ENCODE measurements around the gene DNAJC27.

Gene DNAJC27

GRCh38 chr2:24914713-24915112, 57.0 kb downstream of the DNAJC27 start:
- WGBS (ENCODE audit: insufficient coverage) = 93% methylated on average over 4 of the region's 5 CpGs
- Histone ChIP-seq H3K27ac (ENCODE audit: insufficient read depth in 1 of 2, low read depth in 1 of 2, low read length in 2 of 2, poor library complexity in 1 of 2, severe bottlenecking in 2 of 2) (no peak overlapping the region), H3K4me3 (ENCODE audit: control insufficient read depth in 1 of 7, extremely low read depth in 1 of 7, insufficient read depth in 4 of 7, low read depth in 2 of 7, low read length in 6 of 7) (no peak overlapping the region), H3K36me3 (ENCODE audit: control insufficient read depth in 4 of 4, insufficient read depth in 4 of 4, low read length in 3 of 4) (peaks cover 0 to 41% (median 15%) of the 10 kb centered on the region in 4 experiments), H3K27me3 (replicated peaks in 2 of 5; ENCODE audit: control insufficient read depth in 4 of 5, insufficient read depth in 5 of 5, low read length in 4 of 5) (no peaks in the 10 kb centered on the region), H3K9me3 (ENCODE audit: control extremely low read depth in 1 of 5, control insufficient read depth in 4 of 5, insufficient read depth in 2 of 5, low read depth in 1 of 5, low read length in 4 of 5) (peaks cover 0 to 5% (median 0%) of the 10 kb centered on the region in 5 experiments), H3K4me1 (ENCODE audit: control extremely low read depth in 1 of 4, control insufficient read depth in 4 of 4, insufficient read depth in 4 of 4, low read length in 3 of 4) (peaks cover 0 to 34% (median 32%) of the 10 kb centered on the region in 4 experiments)
- no peak for DNase-seq
- POLR2A ChIA-PET = no interaction called here
- CTCF ChIA-PET = no interaction called here

GRCh38 chr2:24913911-24914310, 57.8 kb downstream of the DNAJC27 start:
- POLR2A ChIA-PET = interaction anchor here (1.0 kb wide), 1 partner anchor 61 kb away, joined by 4 read pairs; no protein-coding TSS in a partner anchor
- peaks cover 0 to 48% (median 17%) of the 10 kb centered on the region in 4 experiments for H3K36me3 ChIP-seq (ENCODE audit: control insufficient read depth in 4 of 4, insufficient read depth in 4 of 4, low read length in 3 of 4)
- peaks cover 0 to 5% (median 0%) of the 10 kb centered on the region in 5 experiments for H3K9me3 ChIP-seq (ENCODE audit: control extremely low read depth in 1 of 5, control insufficient read depth in 4 of 5, insufficient read depth in 2 of 5, low read depth in 1 of 5, low read length in 4 of 5)
- WGBS (ENCODE audit: insufficient coverage) = 97% methylated on average over 7 of the region's 9 CpGs
- DNase-seq = no peak
- H3K27ac ChIP-seq (ENCODE audit: insufficient read depth in 1 of 2, low read depth in 1 of 2, low read length in 2 of 2, poor library complexity in 1 of 2, severe bottlenecking in 2 of 2) = no peak overlapping the region
- H3K4me1 ChIP-seq (ENCODE audit: control extremely low read depth in 1 of 4, control insufficient read depth in 4 of 4, insufficient read depth in 4 of 4, low read length in 3 of 4) = peaks cover 0 to 27% (median 24%) of the 10 kb centered on the region in 4 experiments
- no peaks in the 10 kb centered on the region for H3K27me3 ChIP-seq (replicated peaks in 2 of 5; ENCODE audit: control insufficient read depth in 4 of 5, insufficient read depth in 5 of 5, low read length in 4 of 5)
- CTCF ChIA-PET = no interaction called here
- H3K4me3 ChIP-seq (ENCODE audit: control insufficient read depth in 1 of 7, extremely low read depth in 1 of 7, insufficient read depth in 4 of 7, low read depth in 2 of 7, low read length in 6 of 7) = no peak overlapping the region

- 100% methylated on average over 4 of the region's 10 CpGs for WGBS (ENCODE audit: insufficient coverage)
- POLR2A ChIA-PET = interaction anchor here (1.0 kb wide), 1 partner anchor 60 kb away, joined by 4 read pairs; no protein-coding TSS in a partner anchor
Observed at GRCh38 chr2:24912986-24913385, 58.8 kb downstream of the DNAJC27 start.

DNA sequence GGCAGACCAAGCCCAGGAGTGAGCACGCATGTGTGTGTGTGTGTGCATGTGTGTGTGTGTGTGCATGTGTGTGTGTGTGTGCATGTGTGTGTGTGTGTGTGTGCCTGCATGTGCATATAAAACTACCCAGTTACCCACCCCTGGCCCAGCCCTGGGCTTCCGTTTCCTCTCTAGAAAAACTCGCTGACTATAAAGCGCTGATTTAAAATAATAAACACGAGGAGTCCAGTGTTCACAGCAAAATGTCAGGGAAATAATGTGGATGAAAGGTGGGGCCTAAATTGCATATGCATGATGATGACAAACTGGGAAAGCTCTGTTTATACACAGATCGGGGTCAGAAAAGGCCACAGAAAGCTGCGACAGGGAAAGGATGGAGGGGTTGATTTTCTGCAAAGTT, 59.2 kb downstream of the DNAJC27 start:
- no peak for DNase-seq
- 92% methylated on average over 6 of the region's 7 CpGs for WGBS (ENCODE audit: insufficient coverage)
- ChIA-PET POLR2A (no interaction called here), CTCF (interaction anchor here (0.7 to 1.0 kb wide), 2 partner anchors 24 to 62 kb away, joined by 3 read pairs; no protein-coding TSS in a partner anchor)
- Histone ChIP-seq H3K4me1 (ENCODE audit: control extremely low read depth in 1 of 4, control insufficient read depth in 4 of 4, insufficient read depth in 4 of 4, low read length in 3 of 4) (peaks cover 0 to 13% (median 11%) of the 10 kb centered on the region in 4 experiments), H3K27ac (ENCODE audit: insufficient read depth in 1 of 2, low read depth in 1 of 2, low read length in 2 of 2, poor library complexity in 1 of 2, severe bottlenecking in 2 of 2) (no peak overlapping the region), H3K27me3 (replicated peaks in 2 of 5; ENCODE audit: control insufficient read depth in 4 of 5, insufficient read depth in 5 of 5, low read length in 4 of 5) (no peaks in the 10 kb centered on the region), H3K36me3 (ENCODE audit: control insufficient read depth in 4 of 4, insufficient read depth in 4 of 4, low read length in 3 of 4) (peaks cover 0 to 39% (median 12%) of the 10 kb centered on the region in 4 experiments), H3K9me3 (ENCODE audit: control extremely low read depth in 1 of 5, control insufficient read depth in 4 of 5, insufficient read depth in 2 of 5, low read depth in 1 of 5, low read length in 4 of 5) (peaks cover 0 to 5% (median 0%) of the 10 kb centered on the region in 5 experiments), H3K4me3 (ENCODE audit: control insufficient read depth in 1 of 7, extremely low read depth in 1 of 7, insufficient read depth in 4 of 7, low read depth in 2 of 7, low read length in 6 of 7) (no peak overlapping the region)

More at GRCh38 chr2:24912986-24913385, 58.8 kb downstream of the DNAJC27 start:
- Histone ChIP-seq H3K4me1 (ENCODE audit: control extremely low read depth in 1 of 4, control insufficient read depth in 4 of 4, insufficient read depth in 4 of 4, low read length in 3 of 4) (peaks cover 0 to 18% (median 16%) of the 10 kb centered on the region in 4 experiments), H3K4me3 (ENCODE audit: control insufficient read depth in 1 of 7, extremely low read depth in 1 of 7, insufficient read depth in 4 of 7, low read depth in 2 of 7, low read length in 6 of 7) (no peak overlapping the region), H3K36me3 (ENCODE audit: control insufficient read depth in 4 of 4, insufficient read depth in 4 of 4, low read length in 3 of 4) (peaks cover 0 to 42% (median 13%) of the 10 kb centered on the region in 4 experiments), H3K9me3 (ENCODE audit: control extremely low read depth in 1 of 5, control insufficient read depth in 4 of 5, insufficient read depth in 2 of 5, low read depth in 1 of 5, low read length in 4 of 5) (peaks cover 0 to 5% (median 0%) of the 10 kb centered on the region in 5 experiments), H3K27ac (ENCODE audit: insufficient read depth in 1 of 2, low read depth in 1 of 2, low read length in 2 of 2, poor library complexity in 1 of 2, severe bottlenecking in 2 of 2) (no peak overlapping the region), H3K27me3 (replicated peaks in 2 of 5; ENCODE audit: control insufficient read depth in 4 of 5, insufficient read depth in 5 of 5, low read length in 4 of 5) (no peaks in the 10 kb centered on the region)
- CTCF ChIA-PET = interaction anchor here (0.7 kb wide), 1 partner anchor 61 kb away, joined by 3 read pairs; no protein-coding TSS in a partner anchor
- no peak for DNase-seq

DNA sequence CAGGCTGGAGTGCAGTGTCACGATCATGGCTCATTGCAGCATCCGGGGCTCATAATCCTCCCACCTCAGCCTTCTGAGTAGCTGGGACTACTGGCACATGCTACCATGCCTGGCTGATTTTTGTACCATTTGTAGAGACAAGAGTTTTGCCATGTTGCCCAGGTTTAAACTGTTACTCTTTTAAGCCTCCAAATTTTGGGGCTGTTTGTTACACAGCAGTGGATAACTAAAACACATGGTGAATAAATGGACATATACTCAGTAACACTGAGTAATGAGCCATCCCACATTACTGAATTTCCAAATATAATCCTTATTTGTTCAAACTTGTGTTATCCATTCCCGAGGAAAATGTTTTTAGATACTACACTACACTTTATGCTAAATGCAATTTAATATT, 61.5 kb downstream of the DNAJC27 start:
- H3K27ac ChIP-seq (ENCODE audit: insufficient read depth in 1 of 2, low read depth in 1 of 2, low read length in 2 of 2, poor library complexity in 1 of 2, severe bottlenecking in 2 of 2) = no peak overlapping the region
- no peaks in the 10 kb centered on the region for H3K27me3 ChIP-seq (replicated peaks in 2 of 5; ENCODE audit: control insufficient read depth in 4 of 5, insufficient read depth in 5 of 5, low read length in 4 of 5)
- H3K4me1 ChIP-seq (ENCODE audit: control extremely low read depth in 1 of 4, control insufficient read depth in 4 of 4, insufficient read depth in 4 of 4, low read length in 3 of 4) = peaks cover 0 to 3% (median 0%) of the 10 kb centered on the region in 4 experiments
- ChIA-PET POLR2A (no interaction called here), CTCF (no interaction called here)
- DNase-seq = no peak
- 100% methylated on average over 2 of the region's 3 CpGs for WGBS (ENCODE audit: insufficient coverage)
- no peak overlapping the region for H3K4me3 ChIP-seq (ENCODE audit: control insufficient read depth in 1 of 7, extremely low read depth in 1 of 7, insufficient read depth in 4 of 7, low read depth in 2 of 7, low read length in 6 of 7)
- H3K9me3 ChIP-seq (ENCODE audit: control extremely low read depth in 1 of 5, control insufficient read depth in 4 of 5, insufficient read depth in 2 of 5, low read depth in 1 of 5, low read length in 4 of 5) = peaks cover 0 to 5% (median 0%) of the 10 kb centered on the region in 5 experiments
- peaks cover 0 to 40% (median 14%) of the 10 kb centered on the region in 4 experiments for H3K36me3 ChIP-seq (ENCODE audit: control insufficient read depth in 4 of 4, insufficient read depth in 4 of 4, low read length in 3 of 4)

GRCh38 chr2:24909555-24910177, 62.1 kb downstream of the DNAJC27 start:
- no peaks in the 10 kb centered on the region for H3K4me1 ChIP-seq (ENCODE audit: control extremely low read depth in 1 of 4, control insufficient read depth in 4 of 4, insufficient read depth in 4 of 4, low read length in 3 of 4)
- POLR2A ChIA-PET = no interaction called here
- WGBS (ENCODE audit: insufficient coverage) = 94% methylated on average over 5 of the region's 5 CpGs
- H3K36me3 ChIP-seq (ENCODE audit: control insufficient read depth in 4 of 4, insufficient read depth in 4 of 4, low read length in 3 of 4) = peaks cover 0 to 34% (median 12%) of the 10 kb centered on the region in 4 experiments
- no peaks in the 10 kb centered on the region for H3K27me3 ChIP-seq (replicated peaks in 2 of 5; ENCODE audit: control insufficient read depth in 4 of 5, insufficient read depth in 5 of 5, low read length in 4 of 5)
- no peak overlapping the region for H3K27ac ChIP-seq (ENCODE audit: insufficient read depth in 1 of 2, low read depth in 1 of 2, low read length in 2 of 2, poor library complexity in 1 of 2, severe bottlenecking in 2 of 2)
- no peak overlapping the region for H3K4me3 ChIP-seq (ENCODE audit: control insufficient read depth in 1 of 7, extremely low read depth in 1 of 7, insufficient read depth in 4 of 7, low read depth in 2 of 7, low read length in 6 of 7)
- DNase-seq = no peak
- peaks cover 0 to 5% (median 0%) of the 10 kb centered on the region in 5 experiments for H3K9me3 ChIP-seq (ENCODE audit: control extremely low read depth in 1 of 5, control insufficient read depth in 4 of 5, insufficient read depth in 2 of 5, low read depth in 1 of 5, low read length in 4 of 5)
- CTCF ChIA-PET = no interaction called here

- peaks cover 0 to 5% (median 0%) of the 10 kb centered on the region in 5 experiments for H3K9me3 ChIP-seq (ENCODE audit: control extremely low read depth in 1 of 5, control insufficient read depth in 4 of 5, insufficient read depth in 2 of 5, low read depth in 1 of 5, low read length in 4 of 5)
- no peak overlapping the region for H3K27ac ChIP-seq (ENCODE audit: insufficient read depth in 1 of 2, low read depth in 1 of 2, low read length in 2 of 2, poor library complexity in 1 of 2, severe bottlenecking in 2 of 2)
- no peaks in the 10 kb centered on the region for H3K4me1 ChIP-seq (ENCODE audit: control extremely low read depth in 1 of 4, control insufficient read depth in 4 of 4, insufficient read depth in 4 of 4, low read length in 3 of 4)
- no peak overlapping the region for H3K4me3 ChIP-seq (ENCODE audit: control insufficient read depth in 1 of 7, extremely low read depth in 1 of 7, insufficient read depth in 4 of 7, low read depth in 2 of 7, low read length in 6 of 7)
- ChIA-PET POLR2A (no interaction called here), CTCF (no interaction called here)
- H3K27me3 ChIP-seq (replicated peaks in 2 of 5; ENCODE audit: control insufficient read depth in 4 of 5, insufficient read depth in 5 of 5, low read length in 4 of 5) = no peaks in the 10 kb centered on the region
- WGBS (ENCODE audit: insufficient coverage) = 96% methylated on average over 7 of the region's 8 CpGs
- no peak for DNase-seq
- H3K36me3 ChIP-seq (ENCODE audit: control insufficient read depth in 4 of 4, insufficient read depth in 4 of 4, low read length in 3 of 4) = peaks cover 0 to 36% (median 11%) of the 10 kb centered on the region in 4 experiments
Observed at GRCh38 chr2:24908461-24908901, 63.3 kb downstream of the DNAJC27 start.
